Ishikawa (cell line): ENCODE results near the gene PIEZO2.

Experiments used
- CEBPB ChIP-seq: IDR thresholded peaks from 2 replicates; pipeline ENCODE4 v1.6.1; 2012
- CREB1 ChIP-seq: IDR thresholded peaks from 2 replicates; pipeline ENCODE4 v1.6.1; 2012; ENCODE audit warnings: low read depth
- EGR1 ChIP-seq: IDR thresholded peaks from 2 replicates; pipeline ENCODE4 v1.6.1; 2012
- EP300 ChIP-seq: IDR thresholded peaks from 2 replicates; pipeline ENCODE4 v1.6.1; 2012; ENCODE audit warnings: borderline replicate concordance
- FOXM1 ChIP-seq: IDR thresholded peaks from 2 replicates; pipeline ENCODE4 v1.6.1; 2012; ENCODE audit warnings: low read depth, borderline replicate concordance
- NFIC ChIP-seq: IDR thresholded peaks from 2 replicates; pipeline ENCODE4 v1.6.1; 2012
- RAD21 ChIP-seq: IDR thresholded peaks from 2 replicates; pipeline ENCODE4 v1.6.1; 2012; ENCODE audit warnings: low read depth
- TAF1 ChIP-seq: IDR thresholded peaks from 2 replicates; pipeline ENCODE4 v1.6.1; 2012; ENCODE audit warnings: low read depth, mild to moderate bottlenecking
- TCF12 ChIP-seq: IDR thresholded peaks from 2 replicates; pipeline ENCODE4 v1.6.1; 2012; ENCODE audit warnings: low read depth
- TEAD4 ChIP-seq: IDR thresholded peaks from 2 replicates; pipeline ENCODE4 v1.6.1; 2012
- YY1 ChIP-seq: IDR thresholded peaks from 2 replicates; pipeline ENCODE4 v1.6.1; 2012; ENCODE audit warnings: low read depth
- ZBTB7A ChIP-seq: IDR thresholded peaks from 2 replicates; pipeline ENCODE4 v1.6.1; 2012; ENCODE audit warnings: low read depth
- TF ChIP-seq, protein P1 (sequence below): IDR thresholded peaks from 2 replicates; pipeline ENCODE4 v1.6.1; 2012
- TF ChIP-seq, protein P2 (sequence below): IDR thresholded peaks from 2 replicates; pipeline ENCODE4 v1.6.1; 2012; ENCODE audit warnings: low read depth, mild to moderate bottlenecking
- TF ChIP-seq, protein P3 (sequence below): IDR thresholded peaks from 2 replicates; pipeline ENCODE4 v1.6.1; 2012

Gene PIEZO2

DNA sequence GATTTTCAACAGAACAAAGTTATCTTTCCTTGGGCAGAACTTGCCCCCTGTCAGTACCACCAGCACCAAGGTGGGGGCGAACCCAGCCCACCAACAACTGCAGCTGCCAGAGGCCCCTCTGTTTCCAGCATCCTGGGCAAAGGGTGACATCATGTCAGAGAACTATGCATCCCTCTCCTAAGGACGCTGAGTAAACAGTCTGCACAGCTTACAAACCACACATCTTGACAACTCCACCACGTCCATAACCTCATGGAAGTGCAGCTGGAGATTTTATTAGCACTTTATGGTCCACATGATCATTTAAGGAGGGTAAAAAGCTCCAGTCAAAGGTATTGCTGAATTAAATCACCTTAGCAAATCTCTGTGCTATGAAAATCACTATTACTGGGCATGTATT lies 40.4 kb downstream of the PIEZO2 start:
- TF ChIP-seq TAF1 = no peak
- no peak for TF ChIP-seq EGR1
- TF ChIP-seq ZBTB7A = no peak
- TF ChIP-seq CEBPB = no peak
- TF ChIP-seq TCF12 = no peak
- no peak for TF ChIP-seq CREB1
- no peak for TF ChIP-seq NFIC
- TF ChIP-seq, protein P1, sequence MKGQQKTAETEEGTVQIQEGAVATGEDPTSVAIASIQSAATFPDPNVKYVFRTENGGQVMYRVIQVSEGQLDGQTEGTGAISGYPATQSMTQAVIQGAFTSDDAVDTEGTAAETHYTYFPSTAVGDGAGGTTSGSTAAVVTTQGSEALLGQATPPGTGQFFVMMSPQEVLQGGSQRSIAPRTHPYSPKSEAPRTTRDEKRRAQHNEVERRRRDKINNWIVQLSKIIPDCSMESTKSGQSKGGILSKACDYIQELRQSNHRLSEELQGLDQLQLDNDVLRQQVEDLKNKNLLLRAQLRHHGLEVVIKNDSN = no peak
- TF ChIP-seq TEAD4 = no peak
- TF ChIP-seq, protein P2, sequence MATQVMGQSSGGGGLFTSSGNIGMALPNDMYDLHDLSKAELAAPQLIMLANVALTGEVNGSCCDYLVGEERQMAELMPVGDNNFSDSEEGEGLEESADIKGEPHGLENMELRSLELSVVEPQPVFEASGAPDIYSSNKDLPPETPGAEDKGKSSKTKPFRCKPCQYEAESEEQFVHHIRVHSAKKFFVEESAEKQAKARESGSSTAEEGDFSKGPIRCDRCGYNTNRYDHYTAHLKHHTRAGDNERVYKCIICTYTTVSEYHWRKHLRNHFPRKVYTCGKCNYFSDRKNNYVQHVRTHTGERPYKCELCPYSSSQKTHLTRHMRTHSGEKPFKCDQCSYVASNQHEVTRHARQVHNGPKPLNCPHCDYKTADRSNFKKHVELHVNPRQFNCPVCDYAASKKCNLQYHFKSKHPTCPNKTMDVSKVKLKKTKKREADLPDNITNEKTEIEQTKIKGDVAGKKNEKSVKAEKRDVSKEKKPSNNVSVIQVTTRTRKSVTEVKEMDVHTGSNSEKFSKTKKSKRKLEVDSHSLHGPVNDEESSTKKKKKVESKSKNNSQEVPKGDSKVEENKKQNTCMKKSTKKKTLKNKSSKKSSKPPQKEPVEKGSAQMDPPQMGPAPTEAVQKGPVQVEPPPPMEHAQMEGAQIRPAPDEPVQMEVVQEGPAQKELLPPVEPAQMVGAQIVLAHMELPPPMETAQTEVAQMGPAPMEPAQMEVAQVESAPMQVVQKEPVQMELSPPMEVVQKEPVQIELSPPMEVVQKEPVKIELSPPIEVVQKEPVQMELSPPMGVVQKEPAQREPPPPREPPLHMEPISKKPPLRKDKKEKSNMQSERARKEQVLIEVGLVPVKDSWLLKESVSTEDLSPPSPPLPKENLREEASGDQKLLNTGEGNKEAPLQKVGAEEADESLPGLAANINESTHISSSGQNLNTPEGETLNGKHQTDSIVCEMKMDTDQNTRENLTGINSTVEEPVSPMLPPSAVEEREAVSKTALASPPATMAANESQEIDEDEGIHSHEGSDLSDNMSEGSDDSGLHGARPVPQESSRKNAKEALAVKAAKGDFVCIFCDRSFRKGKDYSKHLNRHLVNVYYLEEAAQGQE = no peak
- no peak for TF ChIP-seq RAD21

DNA sequence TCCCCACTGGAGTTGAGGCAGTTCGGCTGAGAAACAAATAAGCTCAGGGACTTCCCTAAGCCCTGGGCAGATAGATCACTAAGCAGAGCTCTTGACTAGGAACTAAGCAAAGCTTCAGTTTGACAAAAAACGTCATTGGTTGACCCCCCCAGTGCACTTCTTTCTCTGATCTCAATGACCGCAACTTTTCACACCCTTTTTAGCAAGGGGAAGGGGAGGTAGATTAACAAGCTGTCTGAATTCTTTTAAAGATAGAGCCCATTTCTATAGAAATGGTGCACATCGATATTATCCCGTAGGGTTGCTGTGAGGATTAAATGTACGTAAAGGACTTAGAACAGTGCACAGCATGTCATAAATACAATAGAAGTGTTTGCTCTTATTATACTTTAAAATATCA lies 42.5 kb downstream of the PIEZO2 start:
- no peak for TF ChIP-seq ZBTB7A
- TF ChIP-seq, protein P2 = no peak
- TF ChIP-seq RAD21 = no peak
- TF ChIP-seq TCF12 = no peak

DNA sequence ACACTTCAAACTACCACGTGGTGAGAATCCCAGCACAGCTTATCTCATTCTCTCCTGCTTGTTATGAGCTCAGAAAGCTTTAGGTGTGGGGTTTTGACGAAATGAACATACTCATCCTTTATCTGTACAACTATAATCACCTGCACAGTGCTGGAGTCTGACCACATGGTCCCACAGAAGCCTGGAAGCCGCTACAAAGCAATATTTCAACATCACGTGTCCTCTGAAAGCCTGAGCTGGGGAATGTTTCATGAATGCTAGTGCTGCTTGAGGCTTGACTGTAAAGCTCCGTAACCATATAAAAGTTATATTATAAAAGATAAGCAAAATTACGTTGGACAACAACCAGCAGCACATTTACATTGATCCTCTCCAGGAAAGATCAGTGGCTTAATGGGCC lies 43.9 kb downstream of the PIEZO2 start:
- TF ChIP-seq NFIC (no peak), CREB1 (no peak), FOXM1 (no peak), CEBPB (no peak), YY1 (no peak), RAD21 (no peak), TCF12 (no peak), TAF1 (no peak), EP300 (no peak), EGR1 (no peak), TEAD4 (no peak), ZBTB7A (no peak)
- TF ChIP-seq, protein P3, sequence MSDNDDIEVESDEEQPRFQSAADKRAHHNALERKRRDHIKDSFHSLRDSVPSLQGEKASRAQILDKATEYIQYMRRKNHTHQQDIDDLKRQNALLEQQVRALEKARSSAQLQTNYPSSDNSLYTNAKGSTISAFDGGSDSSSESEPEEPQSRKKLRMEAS = no peak
- TF ChIP-seq, protein P2 = no peak
- TF ChIP-seq, protein P1 = no peak

DNA sequence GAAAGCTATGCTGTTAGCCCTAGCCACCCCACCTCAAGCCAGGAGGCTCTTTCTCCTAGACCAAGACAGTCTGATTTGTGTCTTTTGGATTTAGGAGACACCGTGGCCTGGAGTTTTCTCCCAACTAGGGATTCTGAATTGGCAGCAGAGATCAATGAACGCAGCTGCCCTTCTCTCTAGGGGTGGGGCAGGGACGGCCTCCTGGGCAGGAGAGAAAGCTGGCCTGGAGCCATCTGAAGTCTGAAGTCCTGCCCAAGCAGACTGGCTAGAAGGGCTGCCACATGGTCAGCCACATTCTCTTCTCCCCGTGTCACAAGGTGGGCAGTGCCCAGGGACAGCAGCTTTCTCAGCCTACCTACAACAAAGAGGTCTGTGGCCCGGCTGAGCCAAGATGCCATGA lies 45.1 kb downstream of the PIEZO2 start:
- no peak for TF ChIP-seq RAD21
- TF ChIP-seq, protein P1 = no peak

DNA sequence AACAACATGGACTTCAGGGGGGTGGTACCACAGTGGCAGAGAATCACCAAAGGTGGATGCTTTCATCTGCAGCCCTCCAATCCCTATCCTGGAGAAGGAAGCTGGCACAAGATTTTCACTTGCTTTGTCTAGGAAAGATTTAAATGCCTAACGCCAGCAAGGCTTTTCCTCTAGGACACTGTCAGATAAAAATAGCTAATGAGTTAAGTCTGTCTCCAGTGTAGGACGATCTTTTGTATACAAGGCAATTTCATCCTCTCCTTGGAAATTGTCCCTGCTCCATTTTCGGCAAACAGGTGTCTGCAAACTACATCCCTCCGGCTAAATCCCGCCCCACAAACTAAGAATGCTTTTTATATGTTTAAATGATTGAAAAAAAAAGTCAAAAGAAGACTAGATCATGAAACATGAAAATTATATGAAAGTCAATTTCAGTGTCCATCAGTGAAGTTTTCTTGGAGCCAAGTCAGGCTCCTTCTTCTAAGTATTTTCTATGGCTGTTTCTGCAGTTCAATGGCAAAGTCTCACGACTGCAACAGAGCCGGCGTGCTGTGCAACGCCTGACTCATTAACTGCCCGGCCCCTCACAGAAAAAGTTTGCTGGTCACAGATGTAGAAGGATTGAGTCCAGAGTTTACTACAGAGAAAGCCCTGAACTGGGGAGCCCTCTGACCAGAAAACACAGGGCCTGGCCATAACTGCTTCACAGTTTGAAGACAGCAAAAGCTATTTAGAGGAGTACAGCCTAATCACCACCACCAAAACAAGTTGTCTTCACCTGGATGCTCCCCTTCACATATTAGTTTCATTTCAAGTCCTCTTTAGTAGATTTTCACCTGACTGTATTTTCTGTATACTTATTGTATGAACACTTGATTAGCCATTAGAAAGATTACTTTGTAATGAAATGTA lies 52.3 kb downstream of the PIEZO2 start:
- TF ChIP-seq TEAD4 = no peak
- TF ChIP-seq, protein P2 = no peak
